ENCODE results near the gene BBC3.

The BBC3 gene

DNA sequence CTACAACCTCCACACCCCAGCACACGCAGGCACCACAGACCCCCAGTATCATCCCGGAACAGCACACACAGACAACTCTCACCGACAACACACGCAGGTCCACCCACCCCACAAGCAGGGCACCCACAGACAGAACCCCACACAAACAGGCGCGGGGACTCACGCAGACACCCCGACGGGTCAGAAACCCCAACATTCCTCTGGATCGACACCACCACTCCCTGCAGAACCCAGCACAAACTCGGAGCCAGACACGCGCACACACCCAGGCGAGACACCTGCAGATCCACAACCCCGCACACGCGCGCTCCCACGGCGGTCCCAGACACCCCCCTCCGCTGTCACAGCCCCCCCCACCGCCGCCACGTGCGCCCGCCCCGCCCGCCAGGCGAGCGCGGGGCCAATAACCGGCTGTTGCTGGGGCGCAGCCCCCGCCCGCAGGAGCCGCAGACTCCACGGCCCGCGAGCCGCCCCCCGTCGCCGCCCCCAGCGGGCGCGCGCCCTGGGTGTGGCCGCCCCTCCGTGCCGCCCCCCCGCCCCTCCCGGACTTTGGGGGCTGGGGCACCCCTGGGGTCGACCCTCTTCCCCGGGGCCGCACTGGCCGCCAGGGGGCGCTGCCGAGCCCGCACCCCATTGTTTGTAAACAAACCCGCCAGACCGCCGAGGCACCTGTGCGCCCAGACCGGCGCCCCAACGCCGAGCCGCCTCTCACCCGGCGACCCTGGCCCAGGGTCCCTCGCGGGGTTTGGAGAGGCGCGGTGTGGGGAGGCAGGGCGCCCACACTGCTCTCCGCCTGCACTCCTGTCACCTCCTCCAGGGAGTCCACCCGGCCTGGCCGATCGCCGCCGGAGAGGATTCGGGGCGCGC is 712 bp downstream of the BBC3 start:
- FAIRE-seq = no peak

DNA sequence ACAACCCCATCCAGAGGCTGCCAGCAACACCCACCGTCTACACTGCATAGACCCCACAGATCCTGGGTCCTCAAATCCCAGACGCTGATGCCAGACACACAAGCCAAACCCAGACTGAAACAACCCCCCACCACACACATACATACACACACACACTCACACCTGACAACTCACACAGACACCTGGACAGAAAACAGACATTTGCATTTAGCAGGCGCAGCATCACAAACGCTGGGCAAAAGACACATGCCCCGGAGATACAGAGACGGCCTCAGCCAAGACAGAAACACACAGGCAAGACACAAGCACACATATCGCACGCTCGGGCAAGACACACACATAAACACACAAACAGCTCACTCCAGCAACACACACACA is 1.3 kb downstream of the BBC3 start:
- no peak for FAIRE-seq

DNA sequence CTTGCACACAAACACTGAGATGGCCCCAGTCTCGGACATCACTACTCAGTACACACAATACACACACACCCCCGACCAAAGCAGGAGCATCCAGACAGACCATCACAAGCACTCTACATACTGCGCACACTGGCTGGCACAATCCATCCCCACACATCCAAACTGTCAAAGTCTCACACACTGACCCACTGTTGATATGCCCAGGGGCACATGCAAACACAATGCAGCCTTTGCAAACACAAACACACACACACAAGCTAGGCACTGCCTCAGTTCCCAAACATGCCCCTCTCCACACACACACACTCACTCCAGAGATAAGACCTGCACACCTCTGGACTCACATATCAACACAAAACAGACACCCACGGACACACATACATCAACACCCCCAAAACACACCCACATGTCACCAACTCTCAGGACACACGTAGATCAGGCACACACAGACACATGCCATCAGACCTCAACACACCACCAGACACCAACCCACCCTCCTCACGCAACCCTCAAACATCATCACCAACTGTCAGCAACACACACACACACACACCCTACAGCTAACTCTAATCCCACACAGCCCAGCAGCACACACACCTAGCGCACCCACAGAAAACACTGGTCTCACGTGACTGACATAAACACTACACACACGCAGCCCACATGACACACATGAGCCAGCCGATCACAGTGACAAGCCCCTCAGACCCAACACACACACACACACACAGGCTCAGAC is 1.9 kb downstream of the BBC3 start:
- no peak for FAIRE-seq

DNA sequence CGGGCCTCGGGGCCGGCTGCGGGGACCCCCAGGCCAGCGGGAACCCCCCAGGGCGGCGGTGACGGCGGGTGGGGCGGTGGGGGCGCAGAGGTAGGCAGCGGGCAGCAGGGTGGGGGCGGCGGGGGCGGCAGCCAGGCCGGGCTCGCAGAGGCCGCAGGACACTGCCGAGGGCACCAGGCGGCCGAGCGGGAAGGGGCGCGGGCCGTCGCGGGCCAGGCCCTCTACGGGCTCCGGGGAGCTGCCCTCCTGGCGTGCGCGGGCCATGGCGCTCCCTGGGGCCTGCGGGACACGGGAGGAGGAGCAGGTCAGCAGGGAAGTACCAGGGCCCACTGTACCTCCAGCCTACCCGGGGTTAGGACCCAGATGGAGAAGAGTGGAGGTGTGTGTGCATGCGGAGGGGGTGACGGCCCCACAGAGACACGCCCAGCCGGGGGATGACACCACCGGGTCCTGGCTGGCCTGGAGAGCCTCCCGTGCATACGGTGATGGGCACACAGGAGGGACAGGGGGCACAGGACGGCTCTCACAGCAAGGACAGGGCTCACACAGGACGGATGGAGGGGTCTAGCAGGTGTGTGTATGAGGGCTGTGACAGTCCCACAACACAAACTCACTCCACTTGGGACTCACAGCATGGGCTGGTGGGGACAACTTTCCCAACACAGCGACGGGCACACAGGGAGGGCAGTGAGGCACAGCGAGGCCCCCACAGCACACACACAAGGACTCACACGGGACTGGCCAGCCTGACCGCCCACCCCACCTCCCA is 2.6 kb downstream of the BBC3 start:
- no peak for FAIRE-seq

- no peak for FAIRE-seq
Measured at GRCh38 chr19:47227352-47228167, 3.4 kb downstream of the BBC3 start.

DNA sequence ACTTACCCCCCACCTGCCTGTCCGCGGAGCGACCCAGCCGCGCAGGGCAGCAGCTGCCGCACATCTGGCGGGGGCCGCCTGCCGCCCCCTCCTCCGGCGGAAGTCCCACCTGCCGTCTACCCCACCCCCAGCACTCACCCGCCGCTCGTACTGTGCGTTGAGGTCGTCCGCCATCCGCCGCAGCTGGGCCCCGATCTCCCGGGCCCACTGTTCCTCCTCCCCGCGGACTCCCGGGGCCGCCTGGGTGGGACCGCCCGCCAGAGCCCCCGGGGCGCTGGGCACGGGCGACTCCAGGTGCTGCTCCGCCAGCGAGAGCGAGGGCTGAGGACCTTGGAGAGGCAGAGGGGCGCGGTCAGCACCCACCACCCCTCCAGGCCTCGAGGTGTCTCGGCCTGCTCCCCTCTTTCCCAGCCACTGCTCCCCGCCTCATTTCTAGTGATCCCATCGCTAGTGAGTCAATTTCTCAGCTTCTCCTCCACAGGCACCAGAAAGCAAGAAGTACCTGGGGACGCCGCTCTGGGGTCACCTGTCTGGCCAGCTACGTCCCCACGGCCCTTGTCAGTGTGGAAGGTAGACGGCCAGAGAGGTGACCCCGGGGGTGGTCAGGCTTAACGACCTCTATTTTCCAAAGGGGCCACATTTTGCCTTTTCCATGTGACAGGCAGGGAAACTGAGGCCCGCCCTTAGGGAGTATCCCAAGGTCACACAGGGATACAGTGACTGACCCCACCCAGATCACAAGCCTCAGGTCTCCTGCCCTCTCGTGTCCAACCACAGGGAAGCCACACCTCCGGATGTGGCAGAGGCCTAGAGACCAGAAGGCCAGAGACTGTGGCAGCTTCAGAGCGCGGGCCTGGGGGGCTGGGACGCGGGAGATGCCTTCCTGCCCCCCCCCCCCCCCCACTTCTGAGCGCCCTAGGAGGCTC is 4.3 kb downstream of the BBC3 start:
- no peak for FAIRE-seq

DNA sequence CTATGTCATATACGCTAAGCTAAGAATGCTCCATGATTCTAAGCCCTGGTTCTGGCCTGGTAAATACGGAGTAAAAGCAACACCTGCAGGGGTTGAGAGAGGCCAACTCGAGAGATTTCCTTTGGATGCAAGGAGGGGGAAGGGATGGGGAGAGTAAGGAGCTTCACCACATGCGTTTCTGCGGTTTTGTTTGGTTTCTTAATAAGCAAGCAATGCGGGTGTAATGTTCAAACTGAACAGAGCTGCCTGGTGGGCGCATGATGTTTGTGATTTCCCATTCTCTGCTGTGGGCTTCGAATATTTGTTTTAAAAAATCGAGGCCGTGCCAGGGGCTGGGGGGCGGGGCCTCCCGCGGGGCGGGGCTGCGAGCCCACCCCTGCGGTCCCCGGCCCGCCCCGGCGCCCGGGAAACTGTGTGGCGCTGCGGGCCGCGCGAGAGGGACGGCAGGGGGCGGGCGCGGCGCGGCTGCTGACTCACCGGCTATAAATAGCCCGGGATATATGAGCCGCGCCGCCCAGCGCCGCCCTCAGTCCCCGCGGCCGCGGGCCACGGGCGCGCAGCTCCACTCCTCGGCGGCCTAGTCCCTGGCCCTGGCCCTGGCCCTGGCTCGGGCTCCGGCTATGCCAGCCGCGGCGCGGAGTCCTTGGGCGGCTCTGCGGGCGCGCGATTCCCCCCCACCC is 5.1 kb downstream of the BBC3 start:
- no peak for FAIRE-seq

DNA sequence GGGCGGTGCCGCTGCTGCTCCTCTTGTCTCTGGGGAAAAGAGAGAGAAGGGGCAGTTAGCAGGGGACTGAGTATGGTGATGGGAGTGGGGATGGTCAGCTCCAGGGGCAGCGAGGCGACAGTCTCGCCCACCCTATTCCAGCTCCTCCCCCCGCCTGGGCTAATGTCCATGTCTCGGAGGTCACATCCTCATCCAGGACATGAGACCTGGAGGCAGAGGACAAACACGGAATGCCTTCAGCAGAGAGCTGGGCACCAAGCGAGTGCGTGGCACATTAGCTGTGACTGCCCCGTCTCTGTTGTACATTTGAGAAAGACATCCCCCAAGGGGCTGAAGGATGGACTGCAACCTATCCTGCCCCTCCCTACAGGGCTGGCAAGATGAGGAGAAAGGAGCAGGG is 9.1 kb downstream of the BBC3 start:
- FAIRE-seq = no peak

DNA sequence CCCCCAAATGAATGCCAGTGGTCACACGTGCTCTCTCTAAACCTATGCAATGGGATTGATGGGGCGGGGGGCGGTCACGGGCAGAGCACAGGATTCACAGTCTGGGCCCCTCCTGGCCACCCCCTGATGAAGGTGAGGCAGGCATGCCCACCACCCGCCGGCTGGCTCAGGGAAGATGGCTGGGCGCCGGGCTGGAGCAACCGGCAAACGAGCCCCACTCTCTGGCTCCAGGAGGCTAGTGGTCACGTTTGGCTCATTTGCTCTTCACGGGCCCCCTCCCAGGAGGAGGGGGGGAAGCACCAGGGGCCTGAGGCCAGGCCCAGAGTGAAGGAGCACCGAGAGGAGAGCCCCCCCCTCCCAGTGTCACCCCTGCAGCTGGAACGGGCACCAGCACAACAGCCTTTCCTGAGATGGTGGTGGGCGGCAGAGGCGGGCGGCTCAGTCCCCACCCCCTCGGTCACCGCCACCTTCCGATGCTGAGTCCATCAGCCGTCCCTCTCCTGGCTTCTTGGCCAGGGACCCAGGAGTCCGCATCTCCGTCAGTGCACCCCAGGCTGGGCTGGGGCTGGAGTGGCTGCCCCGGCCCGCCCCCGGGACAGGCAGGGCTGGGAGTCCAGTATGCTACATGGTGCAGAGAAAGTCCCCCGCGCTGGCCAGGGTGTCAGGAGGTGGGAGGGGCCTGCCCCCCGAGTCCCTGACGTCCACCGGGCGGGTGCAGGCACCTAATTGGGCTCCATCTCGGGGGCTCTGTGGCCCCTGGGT is 9.7 kb downstream of the BBC3 start:
- FAIRE-seq = no peak

DNA sequence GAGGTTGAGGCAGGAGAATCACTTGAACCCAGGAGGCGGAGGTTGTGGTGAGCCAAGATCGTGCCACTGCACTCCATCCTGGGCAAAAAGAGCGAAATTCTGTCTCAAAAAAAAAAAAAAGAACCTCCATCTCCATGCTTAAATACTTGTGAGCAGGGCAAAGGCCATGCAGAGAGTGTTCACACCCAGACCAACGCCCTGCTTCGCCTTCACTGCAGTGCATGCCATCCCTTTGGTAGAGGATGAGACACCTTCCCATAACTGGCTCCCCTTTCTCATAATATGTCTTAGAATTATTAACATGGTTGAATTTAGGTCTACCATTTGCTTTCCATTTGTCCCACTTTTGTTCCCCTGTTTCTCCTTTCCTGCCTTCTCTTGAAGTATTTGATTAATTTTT is 15.4 kb downstream of the BBC3 start:
- no peak for FAIRE-seq

GRCh38 chr19:47210689-47211316 is 20.2 kb downstream of the BBC3 start:
- peak; percentile 52 for FAIRE-seq

DNA sequence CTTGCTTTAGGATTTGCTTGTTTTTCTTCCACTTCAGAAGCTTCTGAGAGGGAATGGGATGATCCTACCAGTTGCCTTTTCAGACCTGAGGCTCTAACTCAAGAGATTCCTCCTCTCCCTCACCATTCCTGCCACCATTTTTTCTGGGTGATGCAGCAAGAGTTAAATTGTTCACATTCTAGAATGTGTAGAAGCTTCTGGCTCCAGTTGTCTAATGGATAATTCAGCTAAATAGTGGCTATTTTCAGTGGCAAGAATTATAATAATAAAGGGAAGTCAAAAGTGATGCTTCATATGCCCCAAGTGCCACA is 20.9 kb downstream of the BBC3 start:
- no peak for FAIRE-seq

DNA sequence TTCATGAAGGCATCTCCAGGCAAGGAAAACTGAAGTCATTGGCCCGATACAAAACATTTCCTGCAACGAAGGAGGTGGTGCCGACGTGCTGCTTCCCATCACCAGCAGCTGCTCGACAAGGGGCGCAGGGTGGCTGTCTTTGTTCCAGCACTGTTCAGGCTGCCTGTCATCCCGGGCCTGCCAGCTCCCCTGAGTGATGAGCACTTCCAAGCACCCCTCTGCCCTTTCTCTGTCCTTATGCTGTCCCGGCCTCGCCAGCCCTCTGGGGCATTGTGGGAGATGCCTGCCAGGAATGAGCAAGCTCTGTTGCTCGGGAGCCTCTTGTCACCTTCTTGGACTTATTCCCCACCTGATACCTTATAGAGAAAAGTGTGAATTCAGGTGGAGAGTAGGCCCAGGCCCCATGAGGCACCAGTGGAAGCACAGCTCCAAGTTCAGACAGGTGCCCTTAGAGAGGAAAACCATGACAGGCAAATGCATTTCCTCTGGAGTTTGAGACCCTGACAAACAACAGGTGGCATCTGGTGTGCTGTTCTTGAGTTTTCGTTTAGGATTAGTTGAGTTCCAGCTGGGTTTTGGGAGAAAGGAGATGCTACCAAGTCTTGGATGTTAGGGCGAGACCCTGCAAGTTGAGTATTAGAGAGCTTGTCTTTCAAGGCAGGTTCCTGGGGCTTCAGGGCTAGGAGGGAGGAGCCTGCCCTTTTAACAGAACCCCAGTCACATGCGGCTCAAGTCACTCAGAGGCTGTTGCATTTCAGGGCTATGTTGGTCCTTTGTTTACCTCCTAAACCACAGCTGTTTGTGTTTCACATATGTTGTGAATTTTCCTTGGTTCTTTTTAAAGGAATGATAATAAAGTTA is 21.4 kb downstream of the BBC3 start:
- no peak for FAIRE-seq

DNA sequence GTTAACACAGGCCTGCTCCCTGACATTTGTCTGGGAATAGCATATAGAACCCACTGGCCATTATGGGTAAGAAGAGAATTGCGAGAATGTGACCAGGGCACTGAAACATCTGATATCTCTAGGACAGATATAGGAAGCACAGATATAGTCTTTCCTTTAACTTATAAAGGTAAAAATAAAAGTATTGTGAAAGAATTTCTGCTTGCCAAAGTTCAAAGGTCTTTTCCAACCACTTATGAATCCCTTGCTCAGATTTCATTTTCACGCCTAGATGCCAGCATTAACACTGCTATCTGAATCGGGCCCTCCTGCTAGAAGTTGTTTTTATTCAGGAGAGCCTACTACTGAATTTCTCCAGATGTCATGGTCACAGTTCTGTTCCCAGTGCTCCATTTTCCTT is 27.7 kb downstream of the BBC3 start:
- no peak for FAIRE-seq

DNA sequence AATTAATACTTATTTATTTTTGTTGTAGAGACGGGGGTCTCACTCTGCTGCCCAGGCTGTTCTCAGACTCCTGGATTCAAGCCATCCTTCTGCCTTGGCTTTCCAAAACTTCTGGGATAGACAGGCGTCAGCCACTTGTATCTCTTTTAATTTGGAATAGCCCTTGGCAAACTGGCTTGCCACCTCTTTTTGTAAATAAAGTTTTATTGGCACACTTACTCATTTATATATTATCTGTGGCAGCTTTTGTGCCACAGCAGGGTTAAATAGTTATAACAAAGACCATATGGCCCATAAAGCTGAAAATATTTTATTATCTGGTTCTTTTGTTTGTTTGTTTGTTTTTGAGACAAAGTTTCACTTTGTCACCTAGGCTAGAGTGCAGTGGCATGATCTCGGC is 30.5 kb downstream of the BBC3 start:
- FAIRE-seq = no peak

GRCh38 chr19:47197141-47197540 is 33.9 kb downstream of the BBC3 start:
- FAIRE-seq = no peak

- FAIRE-seq = no peak
Measured at GRCh38 chr19:47195434-47195833, 35.6 kb downstream of the BBC3 start.

DNA sequence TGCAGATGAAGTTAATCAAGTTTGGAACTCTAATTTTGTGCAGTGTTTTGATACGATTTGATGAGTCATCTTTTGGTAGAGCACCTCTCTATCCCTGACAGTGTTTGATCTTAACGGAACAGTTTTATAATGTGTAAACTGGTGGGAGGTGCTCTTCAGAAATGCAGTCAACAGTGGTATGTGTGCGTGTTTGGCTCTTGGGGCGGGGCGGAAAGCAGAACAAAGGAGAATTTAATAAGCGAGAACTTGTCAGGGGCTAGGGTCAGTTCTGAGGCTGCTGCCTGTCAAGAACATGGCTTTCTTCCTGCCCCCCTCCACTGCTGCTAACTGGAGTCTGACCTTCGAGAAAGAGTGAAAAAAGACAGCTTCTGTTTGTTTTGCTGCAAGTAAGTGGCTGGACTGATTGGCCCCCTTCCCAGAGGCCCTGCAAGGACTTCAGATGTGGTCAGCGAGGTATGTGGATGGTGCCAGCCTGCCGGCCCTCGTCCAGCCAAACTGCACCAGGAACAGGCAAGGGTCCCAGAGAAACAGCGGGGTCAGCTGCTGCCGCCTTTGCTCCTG is 40.8 kb downstream of the BBC3 start:
- FAIRE-seq = no peak
